WERI-Rb-1 (cell line): Measurements from ENCODE around the gene SH3PXD2A.

Experiments used
- DNase-seq: peaks from one replicate; pipeline ENCODE4 v3.0.0-alpha.2; 2020
- H3K27ac ChIP-seq: fragments of 250-450 bp; sonication (Bioruptor Pico); 2 replicates; pipeline ENCODE4 v1.5.1; 2020; ENCODE audit warnings: mild to moderate bottlenecking, moderate library complexity
- H3K27me3 ChIP-seq: fragments of 250-450 bp; sonication (Bioruptor Pico); 2 replicates; pipeline ENCODE4 v1.5.1; 2021; ENCODE audit warnings: mild to moderate bottlenecking, low read depth, moderate library complexity; ENCODE audit not compliant: insufficient read depth, severe bottlenecking
- H3K36me3 ChIP-seq: fragments of 250-450 bp; sonication (Bioruptor Pico); 2 replicates; pipeline ENCODE4 v1.5.1; 2020; ENCODE audit warnings: mild to moderate bottlenecking, moderate library complexity
- H3K4me3 ChIP-seq: 2 replicates; pipeline ENCODE4 v1.5.1; 2011; ENCODE audit warnings: low read depth, mild to moderate bottlenecking, control low read depth, low read length
- H3K9me3 ChIP-seq: fragments of 250-450 bp; sonication (Bioruptor Pico); 2 replicates; pipeline ENCODE4 v1.5.1; 2021; ENCODE audit warnings: mild to moderate bottlenecking, moderate library complexity; ENCODE audit not compliant: severe bottlenecking
- CTCF ChIP-seq: IDR thresholded peaks from 2 replicates; pipeline ENCODE4 v1.5.1; 2011; ENCODE audit warnings: low read depth, mild to moderate bottlenecking, control low read depth, inconsistent platforms, low read length

SH3PXD2A gene

GRCh38 chr10:103802637-103803353 is 52.6 kb downstream of the SH3PXD2A start:
- Histone ChIP-seq H3K27ac (peak overlapping the region; percentile 5; the same call in 1 of the 2 replicates), H3K9me3 (no peaks in the 10 kb centered on the region)
- TF ChIP-seq CTCF = no peak

GRCh38 chr10:103802081-103802480 is 53.3 kb downstream of the SH3PXD2A start:
- no peaks in the 10 kb centered on the region; the same call in 1 of the 2 replicates for H3K36me3 ChIP-seq
- H3K9me3 ChIP-seq = no peaks in the 10 kb centered on the region
- no peak overlapping the region for H3K4me3 ChIP-seq
- no peak overlapping the region for H3K27ac ChIP-seq
- no peak for DNase-seq
- H3K27me3 ChIP-seq = no peaks in the 10 kb centered on the region
- no peak for TF ChIP-seq CTCF

More at GRCh38 chr10:103802637-103803353, 52.6 kb downstream of the SH3PXD2A start:
- no peak for DNase-seq
- Histone ChIP-seq H3K36me3 (no peaks in the 10 kb centered on the region; the same call in 1 of the 2 replicates), H3K4me3 (no peak overlapping the region), H3K27me3 (no peaks in the 10 kb centered on the region)

- no peaks in the 10 kb centered on the region; the same call in 1 of the 2 replicates for H3K36me3 ChIP-seq
- no peaks in the 10 kb centered on the region for H3K27me3 ChIP-seq
- H3K9me3 ChIP-seq = no peaks in the 10 kb centered on the region
- H3K4me3 ChIP-seq = no peak overlapping the region
- TF ChIP-seq CTCF = no peak
- no peak overlapping the region for H3K27ac ChIP-seq
- no peak for DNase-seq
Observed at GRCh38 chr10:103800789-103801540, 54.4 kb downstream of the SH3PXD2A start.

- DNase-seq = no peak
- no peak for TF ChIP-seq CTCF
- Histone ChIP-seq H3K27me3 (no peaks in the 10 kb centered on the region), H3K36me3 (no peaks in the 10 kb centered on the region; the same call in 1 of the 2 replicates), H3K9me3 (no peaks in the 10 kb centered on the region), H3K27ac (no peak overlapping the region), H3K4me3 (no peak overlapping the region)
Observed at GRCh38 chr10:103800089-103800488, 55.3 kb downstream of the SH3PXD2A start.

GRCh38 chr10:103799341-103799740 is 56.0 kb downstream of the SH3PXD2A start:
- no peak overlapping the region for H3K27ac ChIP-seq
- no peak overlapping the region for H3K4me3 ChIP-seq
- TF ChIP-seq CTCF = no peak
- DNase-seq = no peak
- H3K9me3 ChIP-seq = no peaks in the 10 kb centered on the region
- H3K36me3 ChIP-seq = no peaks in the 10 kb centered on the region; the same call in 1 of the 2 replicates
- no peaks in the 10 kb centered on the region for H3K27me3 ChIP-seq
